Measurements from ENCODE around the gene PCDHA1. TPM values are rescaled to one million over a fixed set of nuclear protein-coding genes. Genes with fewer than 3 reads are reported as not detected.

Gene PCDHA1
- total RNA-seq, 1 experiment from 2014 or later = not detected

- no peak within 1 kb of the TSS for H3K27ac ChIP-seq (ENCODE audit: low read length)
- H3K36me3 ChIP-seq (ENCODE audit: control insufficient read depth, insufficient read depth, low read length) = no peaks in the 10 kb centered on the region; the same call in 1 of the 2 replicates
- BruUV-seq (replicated peaks) = no TSS peak
- TF ChIP-seq REST (IDR thresholded peaks at IDR 0.05; ENCODE audit: insufficient read depth in 1 of 2, low read depth in 2 of 2, low read length in 1 of 2) = no peak
- TF ChIP-seq TCF7L2 (IDR thresholded peaks at IDR 0.05; ENCODE audit: low read depth, low read length) = no peak
- no peak for TF ChIP-seq CTCF (IDR thresholded peaks at IDR 0.05)
- no peak for TF ChIP-seq POLR2AphosphoS5 (IDR thresholded peaks at IDR 0.05; ENCODE audit: low read depth, low read length)
- no peak for TF ChIP-seq SIN3A (IDR thresholded peaks at IDR 0.05; ENCODE audit: borderline replicate concordance, insufficient read depth, low read depth, low read length)
- CTCF ChIA-PET = interaction anchor here (0.7 kb wide), 2 partner anchors 137 to 153 kb away, joined by 7 to 9 read pairs; no protein-coding TSS in a partner anchor
- ATAC-seq (peak; percentile 60), DNase-seq (ENCODE audit: low read depth, low spot score) (no peak)
- in situ Hi-C loops (cut with HindIII; ENCODE audit: low pct_unique_long_range_greater_than_20kb, low sequenced_read_pairs) = no loop called here
- POLR2A ChIA-PET = no interaction called here
- H3K4me3 ChIP-seq (ENCODE audit: low read depth in 2 of 2, low read length in 2 of 2) = peak within 1 kb of the TSS; percentile 24 to 54
- no peaks in the 10 kb centered on the region for H3K4me1 ChIP-seq (ENCODE audit: control insufficient read depth, insufficient read depth, low read length)
- intact Hi-C loops (cut with micrococcal nuclease; ENCODE audit: unreplicated experiment) = loop anchor here (1.0 kb wide), 1 partner anchor 158 kb away; no protein-coding TSS in a partner anchor
- no peaks in the 10 kb centered on the region for H3K27me3 ChIP-seq (ENCODE audit: control insufficient read depth, insufficient read depth, low read length)
- no peaks in the 10 kb centered on the region; the same call in 1 of the 2 replicates for H3K9me3 ChIP-seq (ENCODE audit: control insufficient read depth, insufficient read depth, low read depth, low read length)
Measured at GRCh38 chr5:140881889-140882590, 96.1 kb downstream of the PCDHA1 start, which contains the start of gene PCDHA13. TSS of gene PCDHA13 (plus strand) at chr5:140882124. CDS start at chr5:140882269, 145 bp downstream.

GRCh38 chr5:140882591-140882899 lies 96.6 kb downstream of the PCDHA1 start:
- no peaks in the 10 kb centered on the region for H3K4me1 ChIP-seq (ENCODE audit: control insufficient read depth, insufficient read depth, low read length)
- no peak for DNase-seq (ENCODE audit: low read depth, low spot score)
- intact Hi-C loops (cut with micrococcal nuclease; ENCODE audit: unreplicated experiment) = loop anchor here (1.0 kb wide), 1 partner anchor 158 kb away; no protein-coding TSS in a partner anchor
- ATAC-seq = peak; percentile 82
- no peaks in the 10 kb centered on the region; the same call in 1 of the 2 replicates for H3K9me3 ChIP-seq (ENCODE audit: control insufficient read depth, insufficient read depth, low read depth, low read length)
- H3K27me3 ChIP-seq (ENCODE audit: control insufficient read depth, insufficient read depth, low read length) = no peaks in the 10 kb centered on the region
- POLR2A ChIA-PET = no interaction called here
- BruUV-seq (replicated peaks) = no TSS peak
- no peak overlapping the region for H3K27ac ChIP-seq (ENCODE audit: low read length)
- CTCF ChIA-PET = interaction anchor here (0.7 kb wide), 2 partner anchors 136 to 153 kb away, joined by 7 to 9 read pairs; no protein-coding TSS in a partner anchor
- TF ChIP-seq CTCF (IDR thresholded peaks at IDR 0.05) = peak; percentile 70
- TF ChIP-seq SIN3A (IDR thresholded peaks at IDR 0.05; ENCODE audit: borderline replicate concordance, insufficient read depth, low read depth, low read length) = no peak
- peak overlapping the region; percentile 24 to 54 for H3K4me3 ChIP-seq (ENCODE audit: low read depth in 2 of 2, low read length in 2 of 2)
- no peaks in the 10 kb centered on the region; the same call in 1 of the 2 replicates for H3K36me3 ChIP-seq (ENCODE audit: control insufficient read depth, insufficient read depth, low read length)
- in situ Hi-C loops (cut with HindIII; ENCODE audit: low pct_unique_long_range_greater_than_20kb, low sequenced_read_pairs) = no loop called here
